ENCODE data around the gene ZNF17.

ZNF17 gene

DNA sequence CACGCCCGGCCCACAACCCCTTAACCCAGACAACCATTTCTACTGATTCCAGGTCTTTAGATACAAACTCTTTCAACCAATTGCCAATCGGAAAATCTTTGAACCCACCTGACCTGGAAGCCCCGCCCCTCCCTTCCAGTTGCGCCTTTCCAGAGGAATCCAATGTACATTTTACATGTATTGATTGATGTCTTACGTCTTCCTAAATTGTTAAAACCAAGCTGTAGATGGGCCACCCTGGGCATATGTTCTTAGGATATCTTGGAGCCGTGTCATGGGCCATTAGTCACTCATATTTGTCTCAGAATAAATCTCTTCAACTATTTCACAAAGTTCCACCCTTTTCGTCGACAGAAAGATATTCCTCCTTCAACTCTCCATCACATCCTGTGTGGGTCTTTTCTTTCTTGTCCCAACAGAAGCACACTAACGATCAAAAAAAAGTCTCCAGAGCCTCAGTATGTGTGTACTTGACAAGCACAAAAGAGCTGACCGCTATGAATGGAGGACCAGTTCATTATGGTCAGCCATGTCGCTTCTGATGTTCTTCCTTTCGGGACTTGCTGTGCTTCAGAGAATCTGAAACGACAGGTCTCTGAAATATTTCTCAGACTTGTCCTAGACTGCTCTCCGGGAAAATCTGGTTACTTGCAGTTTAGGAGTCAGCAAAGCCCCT is 23.6 kb downstream of the ZNF17 start:
- no peaks in the 10 kb centered on the region for H3K27me3 ChIP-seq (ENCODE audit: insufficient read depth, low read length, poor library complexity)
- peak overlapping the region; percentile 90 to 91 for H3K4me3 ChIP-seq (ENCODE audit: low read depth in 1 of 2, low read length in 2 of 2)
- peaks cover 41% of the 10 kb centered on the region for H3K4me1 ChIP-seq (ENCODE audit: insufficient read depth, low read length)
- peak; percentile 11; the same call in 2 of the 3 replicates for ATAC-seq (ENCODE audit: insufficient read depth, low read depth)
- no peaks in the 10 kb centered on the region for H3K9me3 ChIP-seq (ENCODE audit: insufficient read depth, low read length, severe bottlenecking)
- H3K27ac ChIP-seq (ENCODE audit: low read length): peak overlapping the region; percentile 71
- DNase-seq: peak; percentile 13
- H3K79me2 ChIP-seq (ENCODE audit: insufficient read depth, low read length): peaks cover 47% of the 10 kb centered on the region
- H3K36me3 ChIP-seq (ENCODE audit: insufficient read depth, low read length): peaks cover 14% of the 10 kb centered on the region
- peak overlapping the region; percentile 58 for H3K9ac ChIP-seq (ENCODE audit: low read depth, low read length)
- peak overlapping the region; percentile 77 for H2AFZ ChIP-seq (ENCODE audit: low read depth, low read length)
- TF ChIP-seq, protein P1, sequence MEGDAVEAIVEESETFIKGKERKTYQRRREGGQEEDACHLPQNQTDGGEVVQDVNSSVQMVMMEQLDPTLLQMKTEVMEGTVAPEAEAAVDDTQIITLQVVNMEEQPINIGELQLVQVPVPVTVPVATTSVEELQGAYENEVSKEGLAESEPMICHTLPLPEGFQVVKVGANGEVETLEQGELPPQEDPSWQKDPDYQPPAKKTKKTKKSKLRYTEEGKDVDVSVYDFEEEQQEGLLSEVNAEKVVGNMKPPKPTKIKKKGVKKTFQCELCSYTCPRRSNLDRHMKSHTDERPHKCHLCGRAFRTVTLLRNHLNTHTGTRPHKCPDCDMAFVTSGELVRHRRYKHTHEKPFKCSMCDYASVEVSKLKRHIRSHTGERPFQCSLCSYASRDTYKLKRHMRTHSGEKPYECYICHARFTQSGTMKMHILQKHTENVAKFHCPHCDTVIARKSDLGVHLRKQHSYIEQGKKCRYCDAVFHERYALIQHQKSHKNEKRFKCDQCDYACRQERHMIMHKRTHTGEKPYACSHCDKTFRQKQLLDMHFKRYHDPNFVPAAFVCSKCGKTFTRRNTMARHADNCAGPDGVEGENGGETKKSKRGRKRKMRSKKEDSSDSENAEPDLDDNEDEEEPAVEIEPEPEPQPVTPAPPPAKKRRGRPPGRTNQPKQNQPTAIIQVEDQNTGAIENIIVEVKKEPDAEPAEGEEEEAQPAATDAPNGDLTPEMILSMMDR (IDR thresholded peaks at IDR 0.05; ENCODE audit: borderline replicate concordance, extremely low read depth, low read length, poor library complexity, severe bottlenecking): no peak
- no peak for TF ChIP-seq EZH2 (IDR thresholded peaks at IDR 0.05; ENCODE audit: borderline replicate concordance, low read depth, low read length, severe bottlenecking)
- H4K20me1 ChIP-seq (ENCODE audit: insufficient read depth, low read length): peaks cover 4% of the 10 kb centered on the region
- peak overlapping the region; percentile 66 for H3K4me2 ChIP-seq (ENCODE audit: insufficient read depth, low read length)

DNA sequence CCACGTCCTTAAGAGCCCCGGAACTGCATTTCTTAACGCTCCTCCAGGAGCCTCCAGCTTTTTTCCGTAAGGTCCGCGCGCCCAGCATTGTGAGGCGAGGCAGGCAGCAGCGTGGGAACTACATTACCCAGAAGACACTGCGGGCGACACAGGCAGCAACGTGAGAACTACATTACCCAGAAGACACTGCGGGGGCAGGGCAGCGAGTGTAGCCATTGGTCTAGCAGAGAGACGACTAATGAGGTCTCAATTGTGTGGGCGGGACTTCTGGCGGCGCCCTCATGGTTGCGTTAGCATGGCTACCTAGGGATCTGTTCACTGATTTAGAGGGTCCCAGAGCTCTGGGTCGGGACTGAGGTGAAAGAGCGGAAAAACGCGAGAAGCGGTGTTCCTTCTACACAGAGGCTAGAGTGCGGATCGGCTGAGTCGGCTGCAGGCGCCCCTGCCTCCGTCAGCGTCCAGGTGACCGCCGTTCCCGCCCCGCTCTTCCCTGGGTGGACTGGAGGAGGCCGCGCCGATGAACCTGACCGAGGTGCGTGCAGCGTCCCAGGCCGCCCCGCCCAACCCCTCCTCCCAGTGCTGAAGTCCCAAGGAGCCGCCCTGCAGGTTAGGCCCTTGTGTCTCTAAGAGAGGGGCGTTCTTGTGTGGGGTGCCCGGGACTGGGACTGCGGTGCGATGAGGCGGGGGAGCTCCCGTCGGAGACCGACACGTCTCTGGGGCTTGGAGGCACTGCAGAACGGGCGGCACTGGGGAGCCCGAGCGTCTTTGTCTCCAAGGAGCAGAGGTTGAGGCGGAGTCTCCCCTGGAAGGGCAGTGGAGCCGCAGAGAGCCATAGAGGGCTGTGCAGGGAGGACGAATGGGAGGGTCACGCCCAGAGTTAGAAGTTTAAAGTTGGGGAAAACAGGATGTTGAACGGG is 24.4 kb downstream of the ZNF17 start, which contains the start of gene ZNF749:
Gene ZNF749, plus strand, starts transcription at position 264 of the 917 bp plus-strand sequence. Its CDS starts 254 bp downstream, at position 518.
- Histone ChIP-seq H3K4me1 (ENCODE audit: insufficient read depth, low read length) (peaks cover 41% of the 10 kb centered on the region), H4K20me1 (ENCODE audit: insufficient read depth, low read length) (peaks cover 8% of the 10 kb centered on the region), H3K27ac (ENCODE audit: low read length) (peak within 1 kb of the TSS; percentile 71), H2AFZ (ENCODE audit: low read depth, low read length) (peak within 1 kb of the TSS; percentile 89), H3K79me2 (ENCODE audit: insufficient read depth, low read length) (peaks cover 54% of the 10 kb centered on the region), H3K4me2 (ENCODE audit: insufficient read depth, low read length) (peak within 1 kb of the TSS; percentile 66), H3K9me3 (ENCODE audit: insufficient read depth, low read length, severe bottlenecking) (no peaks in the 10 kb centered on the region), H3K36me3 (ENCODE audit: insufficient read depth, low read length) (peaks cover 17% of the 10 kb centered on the region), H3K27me3 (ENCODE audit: insufficient read depth, low read length, poor library complexity) (no peaks in the 10 kb centered on the region), H3K4me3 (ENCODE audit: low read depth in 1 of 2, low read length in 2 of 2) (peak within 1 kb of the TSS; percentile 90 to 91), H3K9ac (ENCODE audit: low read depth, low read length) (peak within 1 kb of the TSS; percentile 58)
- TF ChIP-seq EZH2 (IDR thresholded peaks at IDR 0.05; ENCODE audit: borderline replicate concordance, low read depth, low read length, severe bottlenecking): no peak
- TF ChIP-seq, protein P1 (IDR thresholded peaks at IDR 0.05; ENCODE audit: borderline replicate concordance, extremely low read depth, low read length, poor library complexity, severe bottlenecking): peak; percentile 5
- DNase-seq: peak; percentile 99
- peak; percentile 96 for ATAC-seq (ENCODE audit: insufficient read depth, low read depth)

DNA sequence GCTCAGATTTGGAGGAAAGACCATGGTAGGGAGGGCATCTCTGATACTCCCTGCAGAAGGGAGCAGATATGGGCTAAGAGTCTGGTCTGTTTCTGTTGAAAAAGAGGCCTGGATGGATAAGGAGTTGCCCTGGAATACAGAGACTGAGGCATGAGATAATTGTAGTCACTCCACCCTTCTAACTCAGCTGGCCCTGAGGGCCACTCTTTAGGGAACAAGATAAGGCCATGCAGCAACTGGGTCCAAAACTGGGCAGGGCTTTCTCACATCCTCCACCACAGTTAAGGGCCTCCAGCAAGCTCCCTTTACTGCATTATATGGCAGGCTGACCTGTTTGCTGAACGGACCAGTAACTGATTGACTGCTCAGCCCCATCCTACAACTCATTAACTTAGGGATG is 25.5 kb downstream of the ZNF17 start:
- H4K20me1 ChIP-seq (ENCODE audit: insufficient read depth, low read length): peaks cover 10% of the 10 kb centered on the region
- H3K79me2 ChIP-seq (ENCODE audit: insufficient read depth, low read length): peaks cover 62% of the 10 kb centered on the region
- H3K9ac ChIP-seq (ENCODE audit: low read depth, low read length): peak overlapping the region; percentile 58
- peak overlapping the region; percentile 90 to 91; a peak in 3 of 4 replicates for H3K4me3 ChIP-seq (ENCODE audit: low read depth in 1 of 2, low read length in 2 of 2)
- peaks cover 17% of the 10 kb centered on the region for H3K36me3 ChIP-seq (ENCODE audit: insufficient read depth, low read length)
- TF ChIP-seq EZH2 (IDR thresholded peaks at IDR 0.05; ENCODE audit: borderline replicate concordance, low read depth, low read length, severe bottlenecking): no peak
- TF ChIP-seq, protein P1 (IDR thresholded peaks at IDR 0.05; ENCODE audit: borderline replicate concordance, extremely low read depth, low read length, poor library complexity, severe bottlenecking): no peak
- DNase-seq (no peak), ATAC-seq (ENCODE audit: insufficient read depth, low read depth) (no peak)
- no peak overlapping the region for H2AFZ ChIP-seq (ENCODE audit: low read depth, low read length)
- no peak overlapping the region for H3K27ac ChIP-seq (ENCODE audit: low read length)
- no peaks in the 10 kb centered on the region for H3K9me3 ChIP-seq (ENCODE audit: insufficient read depth, low read length, severe bottlenecking)
- peaks cover 41% of the 10 kb centered on the region for H3K4me1 ChIP-seq (ENCODE audit: insufficient read depth, low read length)
- H3K27me3 ChIP-seq (ENCODE audit: insufficient read depth, low read length, poor library complexity): no peaks in the 10 kb centered on the region
- H3K4me2 ChIP-seq (ENCODE audit: insufficient read depth, low read length): peak overlapping the region; percentile 66
